ENCODE data around the gene HOXB7.

DNA sequence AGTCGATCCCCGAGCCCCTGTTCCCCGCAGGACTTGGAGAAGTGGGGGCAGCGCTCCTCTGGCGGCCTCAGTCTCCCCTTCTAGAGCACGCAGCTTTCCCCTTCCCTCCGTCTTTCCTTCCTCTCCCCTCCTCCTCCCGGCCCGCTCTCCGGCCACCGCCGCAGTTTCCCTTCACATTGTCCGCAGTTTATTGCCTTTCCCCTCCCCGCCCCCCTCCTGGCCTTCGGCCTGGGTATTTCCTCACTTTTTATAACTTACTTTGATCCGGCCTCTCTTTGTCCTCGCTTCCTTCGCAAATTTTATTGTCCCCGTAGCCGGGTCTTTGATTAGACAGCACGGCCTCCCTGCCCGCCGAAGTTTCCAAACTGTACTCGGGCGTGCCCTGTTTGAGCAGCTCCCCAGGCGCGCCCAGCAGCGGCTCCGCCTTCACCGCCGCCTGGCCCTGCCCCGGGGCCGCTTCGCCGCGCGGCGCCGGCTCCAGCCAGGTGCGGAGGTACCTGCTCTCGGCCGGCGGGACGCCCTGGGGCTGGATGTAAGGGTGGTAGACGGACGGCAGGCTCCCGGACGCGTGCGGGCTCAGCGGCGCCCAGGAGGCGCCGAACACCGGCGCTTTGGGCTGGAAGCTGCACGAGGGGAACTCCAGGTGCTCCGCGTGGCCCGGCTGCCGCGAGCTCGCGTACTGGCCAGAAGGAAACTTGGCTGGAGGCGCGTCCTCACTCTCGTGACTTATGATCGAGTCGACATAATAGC lies 14.9 kb upstream of the HOXB7 start:
- TF ChIP-seq IRF2 (CRISPR knock-in tag; IDR thresholded peaks at IDR 0.05; ENCODE audit: borderline replicate concordance, low read depth) (no peak), CTCF (IDR thresholded peaks at IDR 0.05) (no peak), TEAD4 (CRISPR knock-in tag; IDR thresholded peaks at IDR 0.05) (no peak), KAT7 (CRISPR knock-in tag; IDR thresholded peaks at IDR 0.05; ENCODE audit: borderline replicate concordance) (no peak), FOXJ3 (CRISPR knock-in tag; IDR thresholded peaks at IDR 0.05; ENCODE audit: borderline replicate concordance) (no peak), ATF3 (CRISPR knock-in tag; conservative IDR thresholded peaks at IDR 0.05) (no peak)
- TF ChIP-seq, protein P1, sequence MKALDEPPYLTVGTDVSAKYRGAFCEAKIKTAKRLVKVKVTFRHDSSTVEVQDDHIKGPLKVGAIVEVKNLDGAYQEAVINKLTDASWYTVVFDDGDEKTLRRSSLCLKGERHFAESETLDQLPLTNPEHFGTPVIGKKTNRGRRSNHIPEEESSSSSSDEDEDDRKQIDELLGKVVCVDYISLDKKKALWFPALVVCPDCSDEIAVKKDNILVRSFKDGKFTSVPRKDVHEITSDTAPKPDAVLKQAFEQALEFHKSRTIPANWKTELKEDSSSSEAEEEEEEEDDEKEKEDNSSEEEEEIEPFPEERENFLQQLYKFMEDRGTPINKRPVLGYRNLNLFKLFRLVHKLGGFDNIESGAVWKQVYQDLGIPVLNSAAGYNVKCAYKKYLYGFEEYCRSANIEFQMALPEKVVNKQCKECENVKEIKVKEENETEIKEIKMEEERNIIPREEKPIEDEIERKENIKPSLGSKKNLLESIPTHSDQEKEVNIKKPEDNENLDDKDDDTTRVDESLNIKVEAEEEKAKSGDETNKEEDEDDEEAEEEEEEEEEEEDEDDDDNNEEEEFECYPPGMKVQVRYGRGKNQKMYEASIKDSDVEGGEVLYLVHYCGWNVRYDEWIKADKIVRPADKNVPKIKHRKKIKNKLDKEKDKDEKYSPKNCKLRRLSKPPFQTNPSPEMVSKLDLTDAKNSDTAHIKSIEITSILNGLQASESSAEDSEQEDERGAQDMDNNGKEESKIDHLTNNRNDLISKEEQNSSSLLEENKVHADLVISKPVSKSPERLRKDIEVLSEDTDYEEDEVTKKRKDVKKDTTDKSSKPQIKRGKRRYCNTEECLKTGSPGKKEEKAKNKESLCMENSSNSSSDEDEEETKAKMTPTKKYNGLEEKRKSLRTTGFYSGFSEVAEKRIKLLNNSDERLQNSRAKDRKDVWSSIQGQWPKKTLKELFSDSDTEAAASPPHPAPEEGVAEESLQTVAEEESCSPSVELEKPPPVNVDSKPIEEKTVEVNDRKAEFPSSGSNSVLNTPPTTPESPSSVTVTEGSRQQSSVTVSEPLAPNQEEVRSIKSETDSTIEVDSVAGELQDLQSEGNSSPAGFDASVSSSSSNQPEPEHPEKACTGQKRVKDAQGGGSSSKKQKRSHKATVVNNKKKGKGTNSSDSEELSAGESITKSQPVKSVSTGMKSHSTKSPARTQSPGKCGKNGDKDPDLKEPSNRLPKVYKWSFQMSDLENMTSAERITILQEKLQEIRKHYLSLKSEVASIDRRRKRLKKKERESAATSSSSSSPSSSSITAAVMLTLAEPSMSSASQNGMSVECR (CRISPR knock-in tag; IDR thresholded peaks at IDR 0.05; ENCODE audit: borderline replicate concordance): no peak
- TF ChIP-seq, protein P2, sequence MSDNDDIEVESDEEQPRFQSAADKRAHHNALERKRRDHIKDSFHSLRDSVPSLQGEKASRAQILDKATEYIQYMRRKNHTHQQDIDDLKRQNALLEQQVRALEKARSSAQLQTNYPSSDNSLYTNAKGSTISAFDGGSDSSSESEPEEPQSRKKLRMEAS (CRISPR knock-in tag; IDR thresholded peaks at IDR 0.05): no peak
